ENCODE data around the gene BCL2L2.
"Not testable (repeated sequence)": the region's sequence is repeated elsewhere in the genome, so short reads cannot be mapped to it uniquely, and the experiment has no call there.

DNA sequence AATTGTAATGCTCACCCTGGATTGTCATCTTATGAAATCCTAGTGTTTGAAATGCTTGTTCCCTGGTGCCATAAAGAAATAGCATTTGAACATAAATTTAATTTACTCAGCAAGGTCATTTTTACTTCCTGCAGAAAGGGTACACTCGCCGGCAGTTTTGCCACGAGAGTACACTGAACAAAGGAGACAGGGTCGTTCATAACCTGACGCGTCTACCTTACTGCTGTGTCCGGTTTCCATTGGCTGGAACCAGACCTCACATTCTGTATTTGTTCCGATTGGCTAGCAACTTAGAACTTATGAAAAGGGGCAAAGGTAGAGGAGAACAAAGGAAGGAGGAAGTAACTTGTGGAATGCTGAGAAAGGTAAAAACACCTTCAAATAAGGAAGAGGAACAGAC is 45.8 kb upstream of the BCL2L2 start:
- TF ChIP-seq, protein P1, sequence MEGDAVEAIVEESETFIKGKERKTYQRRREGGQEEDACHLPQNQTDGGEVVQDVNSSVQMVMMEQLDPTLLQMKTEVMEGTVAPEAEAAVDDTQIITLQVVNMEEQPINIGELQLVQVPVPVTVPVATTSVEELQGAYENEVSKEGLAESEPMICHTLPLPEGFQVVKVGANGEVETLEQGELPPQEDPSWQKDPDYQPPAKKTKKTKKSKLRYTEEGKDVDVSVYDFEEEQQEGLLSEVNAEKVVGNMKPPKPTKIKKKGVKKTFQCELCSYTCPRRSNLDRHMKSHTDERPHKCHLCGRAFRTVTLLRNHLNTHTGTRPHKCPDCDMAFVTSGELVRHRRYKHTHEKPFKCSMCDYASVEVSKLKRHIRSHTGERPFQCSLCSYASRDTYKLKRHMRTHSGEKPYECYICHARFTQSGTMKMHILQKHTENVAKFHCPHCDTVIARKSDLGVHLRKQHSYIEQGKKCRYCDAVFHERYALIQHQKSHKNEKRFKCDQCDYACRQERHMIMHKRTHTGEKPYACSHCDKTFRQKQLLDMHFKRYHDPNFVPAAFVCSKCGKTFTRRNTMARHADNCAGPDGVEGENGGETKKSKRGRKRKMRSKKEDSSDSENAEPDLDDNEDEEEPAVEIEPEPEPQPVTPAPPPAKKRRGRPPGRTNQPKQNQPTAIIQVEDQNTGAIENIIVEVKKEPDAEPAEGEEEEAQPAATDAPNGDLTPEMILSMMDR (IDR thresholded peaks at IDR 0.05; ENCODE audit: insufficient read depth, low read length, poor library complexity, severe bottlenecking) = not testable (repeated sequence)
- not testable (repeated sequence) for TF ChIP-seq EZH2phosphoT487 (conservative IDR thresholded peaks at IDR 0.05; ENCODE audit: low read length)
